ENCODE results near the gene SUDS3.
A peak's percentile ranks its signal among the peaks of the same experiment; 100 is the strongest.

The SUDS3 gene
- long read RNA-seq, full-length matches to known transcripts: 25 of 37 reads
- long read RNA-seq, partial matches to known transcripts: 3 of 37 reads
- long read RNA-seq, other reads (novel, unspliced or antisense): 9 of 37 reads

DNA sequence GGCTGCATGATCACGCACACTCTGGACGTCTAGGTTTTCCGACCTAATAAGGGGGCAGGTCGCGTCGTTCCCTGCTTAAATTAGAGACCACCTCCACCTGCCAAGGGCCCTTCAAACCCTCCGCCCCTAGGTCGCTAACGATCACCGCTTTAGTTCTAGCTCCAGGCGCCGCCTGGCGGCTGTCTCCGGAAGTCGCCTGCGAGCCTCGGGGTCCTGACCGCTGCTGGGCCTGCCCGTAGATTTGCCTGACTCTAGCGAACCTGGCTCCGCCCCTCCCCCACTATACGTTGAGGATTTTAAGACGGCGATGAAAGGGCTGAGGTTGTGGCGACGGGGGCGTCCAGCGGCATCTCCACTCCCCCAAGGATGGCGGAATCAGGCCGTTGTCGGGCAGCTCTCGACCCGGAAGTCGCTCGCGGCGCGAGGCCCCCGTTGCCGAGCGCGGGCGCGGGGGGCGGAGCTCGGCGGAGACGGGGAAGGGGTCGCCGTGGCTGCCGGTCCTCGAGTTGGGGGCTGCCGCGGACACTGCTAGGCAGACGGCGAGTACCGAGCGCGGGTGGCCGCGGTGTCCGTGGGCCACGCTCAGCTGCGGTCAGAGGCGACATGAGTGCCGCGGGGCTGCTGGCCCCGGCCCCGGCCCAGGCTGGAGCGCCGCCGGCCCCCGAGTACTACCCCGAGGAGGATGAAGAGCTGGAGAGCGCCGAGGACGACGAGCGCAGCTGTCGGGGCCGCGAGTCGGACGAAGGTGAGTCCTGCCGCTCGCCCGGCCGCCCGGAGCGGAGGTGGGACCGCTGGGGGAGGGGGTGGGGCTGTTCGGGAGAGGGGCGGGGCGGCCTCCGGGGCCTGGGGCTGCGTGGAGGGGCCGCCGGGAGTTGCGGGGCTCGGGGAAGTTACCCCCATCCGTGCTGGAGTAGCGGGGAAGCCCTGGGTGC lies at the start of gene SUDS3:
TSS of gene SUDS3 (plus strand) at position 467 of the 932 bp plus-strand sequence. CDS start at position 604, 137 bp downstream.
- peak within 1 kb of the TSS; percentile 97 for H3K27ac ChIP-seq (replicated peaks)
- DNase-seq (ENCODE audit: low read depth in 1 of 2, low spot score in 1 of 2): peak; percentile 66 to 90
- no peaks in the 10 kb centered on the region for H3K27me3 ChIP-seq (ENCODE audit: insufficient read depth, poor library complexity, severe bottlenecking)
- H3K4me3 ChIP-seq (replicated peaks; ENCODE audit: insufficient read depth, low read length): peak within 1 kb of the TSS; percentile 76
- TF ChIP-seq GABPA (IDR thresholded peaks at IDR 0.05; ENCODE audit: low read depth) (0 out of 2 replicates have a peak, but pooled peaks have one; percentile 36), REST (IDR thresholded peaks at IDR 0.05; ENCODE audit: insufficient replicate concordance, low read depth) (no peak), CTCF (IDR thresholded peaks at IDR 0.05; ENCODE audit: insufficient read depth, low read length) (peak; percentile 95)

DNA sequence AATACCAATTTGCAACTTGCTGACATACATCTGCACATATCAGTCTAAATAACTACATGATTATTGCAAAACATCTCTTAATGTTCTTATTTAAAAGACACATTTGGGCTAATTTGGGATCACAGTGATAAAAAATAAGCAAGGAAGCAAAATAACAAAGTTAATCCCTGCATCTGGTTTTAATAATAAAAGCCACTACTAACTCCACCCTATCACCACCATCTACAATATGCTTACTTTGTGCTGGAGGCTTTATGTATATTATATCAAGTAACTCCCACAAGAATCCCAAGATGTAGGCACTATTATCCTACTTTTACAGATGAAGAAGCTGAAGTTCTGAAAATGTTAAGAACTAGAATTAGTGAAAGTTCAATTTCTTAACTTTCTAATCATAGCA lies 49.4 kb upstream of the SUDS3 start:
- Histone ChIP-seq H3K27ac (replicated peaks) (peak overlapping the region; percentile 93), H3K27me3 (ENCODE audit: insufficient read depth, poor library complexity, severe bottlenecking) (no peaks in the 10 kb centered on the region), H3K4me3 (replicated peaks; ENCODE audit: insufficient read depth, low read length) (no peak overlapping the region)
- TF ChIP-seq REST (IDR thresholded peaks at IDR 0.05; ENCODE audit: insufficient replicate concordance, low read depth): no peak
- TF ChIP-seq GABPA (IDR thresholded peaks at IDR 0.05; ENCODE audit: low read depth): no peak
- TF ChIP-seq POLR2AphosphoS5 (IDR thresholded peaks at IDR 0.05; ENCODE audit: low read depth): no peak
- no peak for TF ChIP-seq SPI1 (IDR thresholded peaks at IDR 0.05; ENCODE audit: borderline replicate concordance, low read depth)
- no peak for TF ChIP-seq CTCF (IDR thresholded peaks at IDR 0.05; ENCODE audit: insufficient read depth, low read length)
- DNase-seq (ENCODE audit: low read depth in 1 of 2, low spot score in 1 of 2): no peak

GRCh38 chr12:118327391-118327790 lies 49.0 kb upstream of the SUDS3 start:
- Histone ChIP-seq H3K27me3 (ENCODE audit: insufficient read depth, poor library complexity, severe bottlenecking) (no peaks in the 10 kb centered on the region), H3K4me3 (replicated peaks; ENCODE audit: insufficient read depth, low read length) (no peak overlapping the region), H3K27ac (replicated peaks) (peak overlapping the region; percentile 93)
- DNase-seq (ENCODE audit: low read depth in 1 of 2, low spot score in 1 of 2): no peak
- TF ChIP-seq POLR2AphosphoS5 (IDR thresholded peaks at IDR 0.05; ENCODE audit: low read depth): no peak
- no peak for TF ChIP-seq GABPA (IDR thresholded peaks at IDR 0.05; ENCODE audit: low read depth)
- TF ChIP-seq CTCF (IDR thresholded peaks at IDR 0.05; ENCODE audit: insufficient read depth, low read length): no peak
- no peak for TF ChIP-seq SPI1 (IDR thresholded peaks at IDR 0.05; ENCODE audit: borderline replicate concordance, low read depth)
- TF ChIP-seq REST (IDR thresholded peaks at IDR 0.05; ENCODE audit: insufficient replicate concordance, low read depth): no peak

Data from HL-60 (cell line).